Endothelial cell of umbilical vein (primary cell): ENCODE measurements around the gene ZDHHC3.

ENCODE experiments used
- CTCF ChIP-seq, 2 donors: IDR thresholded peaks; 1 replicate in 1 of 2; 2 replicates in 1 of 2; pipeline ENCODE4 v1.5.1; 2011; ENCODE audit warnings: low read length in 2 of 2, mild to moderate bottlenecking in 2 of 2, moderate library complexity in 2 of 2, control low read depth in 1 of 2, inconsistent platforms in 1 of 2, low read depth in 1 of 2; ENCODE audit not compliant: insufficient read depth in 1 of 2; ENCODE audit errors: extremely low read depth in 1 of 2
- EZH2 ChIP-seq: IDR thresholded peaks from 2 replicates; pipeline ENCODE4 v1.6.1; 2012; ENCODE audit warnings: borderline replicate concordance, low read depth, mild to moderate bottlenecking, moderate library complexity, low read length, inconsistent platforms; ENCODE audit not compliant: severe bottlenecking

DNA sequence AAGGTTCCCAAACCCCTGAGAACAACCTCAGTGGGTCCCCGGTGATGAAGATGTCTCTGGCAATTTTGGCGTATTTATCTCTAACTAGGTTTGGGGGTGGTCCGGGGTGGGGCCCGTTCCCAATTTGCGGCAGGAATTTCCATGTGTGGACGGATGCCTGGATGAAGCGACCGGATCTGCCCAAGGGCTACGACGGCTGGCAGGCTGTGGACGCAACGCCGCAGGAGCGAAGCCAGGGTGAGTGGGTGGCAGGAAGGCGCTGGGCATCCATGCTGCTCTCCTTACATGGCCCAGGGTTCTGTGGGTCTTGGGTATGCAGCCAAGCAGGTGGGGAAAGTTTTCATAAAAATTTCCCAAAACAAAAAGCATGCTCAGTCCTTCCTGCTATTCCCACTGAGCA lies 72.2 kb downstream of the ZDHHC3 start:
- no peak for TF ChIP-seq CTCF (IDR thresholded peaks at IDR 0.05; ENCODE audit: extremely low read depth in 1 of 2, insufficient read depth in 1 of 2, low read depth in 1 of 2, low read length in 2 of 2)
- TF ChIP-seq EZH2: no peak
